Mesenchymal stem cell (in vitro differentiated cells and primary cell): ENCODE results near the gene EPS15.

ENCODE experiments used
- DNase-seq: peaks from one replicate; pipeline ENCODE4 v3.0.0-alpha.2; 2013
- H2AFZ ChIP-seq: one replicate; pipeline ENCODE4 v1.6.1; 2013; ENCODE audit warnings: low read depth, mild to moderate bottlenecking, control low read depth, inconsistent platforms, low read length, moderate library complexity
- H2AK5ac ChIP-seq: 2 replicates; pipeline ENCODE4 v1.6.1; 2013; ENCODE audit warnings: low read length, moderate library complexity, mild to moderate bottlenecking, inconsistent platforms; ENCODE audit not compliant: severe bottlenecking
- H2BK120ac ChIP-seq: one replicate; pipeline ENCODE4 v1.6.1; 2013; ENCODE audit warnings: low read depth, mild to moderate bottlenecking, inconsistent platforms, low read length, moderate library complexity
- H2BK12ac ChIP-seq, 2 experiments: one replicate each; pipeline ENCODE4 v1.6.1; 2013; ENCODE audit warnings: inconsistent platforms in 2 of 2, low read length in 2 of 2, mild to moderate bottlenecking in 2 of 2, moderate library complexity in 2 of 2, control low read depth in 1 of 2
- H2BK15ac ChIP-seq: one replicate; pipeline ENCODE4 v1.6.1; 2013; ENCODE audit warnings: mild to moderate bottlenecking, low read depth, inconsistent platforms; ENCODE audit not compliant: poor library complexity, severe bottlenecking
- H2BK5ac ChIP-seq: 2 replicates; pipeline ENCODE4 v1.6.1; 2013; ENCODE audit warnings: low read depth, mild to moderate bottlenecking, low read length, control low read depth, inconsistent platforms; ENCODE audit not compliant: poor library complexity, severe bottlenecking
- H3K14ac ChIP-seq, 2 experiments: one replicate each; pipeline ENCODE4 v1.6.1; 2013; ENCODE audit warnings: inconsistent platforms in 2 of 2, low read length in 2 of 2, control low read depth in 1 of 2, mild to moderate bottlenecking in 1 of 2, moderate library complexity in 1 of 2
- H3K18ac ChIP-seq, 2 experiments: one replicate each; pipeline ENCODE4 v1.6.1; 2013; ENCODE audit warnings: inconsistent platforms in 2 of 2, low read length in 2 of 2, control low read depth in 1 of 2, low read depth in 1 of 2, mild to moderate bottlenecking in 1 of 2
- H3K23ac ChIP-seq, 2 experiments: one replicate each; pipeline ENCODE4 v1.6.1; 2013; ENCODE audit warnings: inconsistent platforms in 2 of 2, low read length in 2 of 2, mild to moderate bottlenecking in 2 of 2, moderate library complexity in 2 of 2, control low read depth in 1 of 2
- H3K27ac ChIP-seq: 2 replicates; pipeline ENCODE4 v1.5.1; 2013; ENCODE audit warnings: mild to moderate bottlenecking, moderate library complexity, low read length, control low read depth, inconsistent platforms; ENCODE audit not compliant: poor library complexity, severe bottlenecking
- H3K27me3 ChIP-seq, 2 experiments: 2 replicates each; pipeline versions ENCODE4 v1.6.1 to v1.7.0; 2013; ENCODE audit warnings: low read length in 2 of 2, mild to moderate bottlenecking in 2 of 2, moderate library complexity in 2 of 2, control low read depth in 1 of 2, inconsistent platforms in 1 of 2; ENCODE audit not compliant: control insufficient read depth in 1 of 2, insufficient read depth in 1 of 2
- H3K36me3 ChIP-seq, 2 experiments: 2 replicates each; pipeline versions ENCODE4 v1.6.1 to v1.7.0; 2013; ENCODE audit warnings: low read length in 2 of 2, control low read depth in 1 of 2, inconsistent platforms in 1 of 2, low read depth in 1 of 2, mild to moderate bottlenecking in 1 of 2; ENCODE audit not compliant: insufficient read depth in 2 of 2, control insufficient read depth in 1 of 2
- H3K4ac ChIP-seq, 2 experiments: one replicate each; pipeline ENCODE4 v1.6.1; 2013; ENCODE audit warnings: inconsistent platforms in 2 of 2, low read length in 2 of 2, mild to moderate bottlenecking in 2 of 2, moderate library complexity in 2 of 2, control low read depth in 1 of 2, low read depth in 1 of 2
- H3K4me1 ChIP-seq: 2 replicates; pipeline ENCODE4 v1.6.1; 2013; ENCODE audit warnings: low read depth, low read length, control low read depth; ENCODE audit not compliant: control insufficient read depth, insufficient read depth
- H3K4me2 ChIP-seq: 2 replicates; pipeline ENCODE4 v1.6.1; 2013; ENCODE audit warnings: low read length, mild to moderate bottlenecking, inconsistent platforms; ENCODE audit not compliant: poor library complexity, severe bottlenecking
- H3K4me3 ChIP-seq, 2 experiments: 2 replicates each; pipeline versions ENCODE4 v1.5.1 to v1.7.0; 2013; ENCODE audit warnings: low read length in 2 of 2, mild to moderate bottlenecking in 2 of 2, control low read depth in 1 of 2, low read depth in 1 of 2; ENCODE audit not compliant: insufficient read depth in 1 of 2
- H3K79me1 ChIP-seq: replicated peaks from 2 replicates; pipeline ENCODE4 v1.6.1; 2013; ENCODE audit warnings: mild to moderate bottlenecking, control low read depth, low read length, inconsistent platforms; ENCODE audit not compliant: poor library complexity, severe bottlenecking
- H3K9ac ChIP-seq: 2 replicates; pipeline ENCODE4 v1.7.0; 2013; ENCODE audit warnings: mild to moderate bottlenecking, low read length, moderate library complexity
- H3K9me3 ChIP-seq: 2 replicates; pipeline ENCODE4 v1.7.0; 2013; ENCODE audit warnings: mild to moderate bottlenecking, low read length; ENCODE audit not compliant: control insufficient read depth
- H4K8ac ChIP-seq: one replicate; pipeline ENCODE4 v1.6.1; 2013; ENCODE audit warnings: inconsistent platforms, mild to moderate bottlenecking, low read length, moderate library complexity
- H4K91ac ChIP-seq: one replicate; pipeline ENCODE4 v1.6.1; 2013; ENCODE audit warnings: mild to moderate bottlenecking, low read length, inconsistent platforms
- WGBS: methylation state at CpG from one replicate; pipeline ENCODE4 v1.1.7; 2013; ENCODE audit warnings: mixed read lengths; 5-methylcytosine and 5-hydroxymethylcytosine counted together

EPS15 gene

DNA sequence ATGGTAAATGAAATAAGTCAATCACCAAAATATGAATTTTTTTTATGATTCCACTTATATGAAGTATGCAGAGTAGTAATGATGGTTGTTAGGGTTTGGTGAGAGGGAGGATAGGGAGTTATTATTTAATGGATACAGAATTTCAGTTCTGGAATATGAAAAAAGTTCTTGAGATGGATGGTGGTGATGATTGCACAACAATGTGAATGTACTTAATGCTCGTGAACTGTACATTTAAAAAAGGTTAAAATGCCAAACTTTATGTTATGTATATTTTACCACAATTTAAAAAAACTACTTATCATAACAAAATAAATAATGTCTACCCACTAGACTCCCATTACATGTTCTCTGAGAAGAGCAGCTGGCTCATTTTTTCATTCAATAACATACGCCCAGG is 133.3 kb downstream of the EPS15 start:
- H3K36me3 ChIP-seq: peaks cover 7 to 37% of the 10 kb centered on the region in 2 experiments
- no peak overlapping the region for H3K4ac ChIP-seq
- H2AFZ ChIP-seq: no peak overlapping the region
- H3K9me3 ChIP-seq: peaks cover 10% of the 10 kb centered on the region
- H3K4me2 ChIP-seq: no peak overlapping the region
- no peak for DNase-seq
- no peak overlapping the region for H4K91ac ChIP-seq
- no peaks in the 10 kb centered on the region for H3K27me3 ChIP-seq
- no peak overlapping the region for H2BK5ac ChIP-seq
- H3K27ac ChIP-seq: no peak overlapping the region
- H4K8ac ChIP-seq: no peak overlapping the region
- no peak overlapping the region for H3K18ac ChIP-seq
- peaks cover 1% of the 10 kb centered on the region for H3K79me1 ChIP-seq
- no peak overlapping the region for H3K23ac ChIP-seq
- H2AK5ac ChIP-seq: no peak overlapping the region
- no peaks in the 10 kb centered on the region for H3K4me1 ChIP-seq
- H2BK15ac ChIP-seq: no peak overlapping the region
- no CpG with 5 or more reads among the region's 2 CpGs for WGBS
- no peak overlapping the region for H2BK120ac ChIP-seq
- H3K14ac ChIP-seq: no peak overlapping the region
- H3K4me3 ChIP-seq: no peak overlapping the region
- H2BK12ac ChIP-seq: no peak overlapping the region
- H3K9ac ChIP-seq: no peak overlapping the region

DNA sequence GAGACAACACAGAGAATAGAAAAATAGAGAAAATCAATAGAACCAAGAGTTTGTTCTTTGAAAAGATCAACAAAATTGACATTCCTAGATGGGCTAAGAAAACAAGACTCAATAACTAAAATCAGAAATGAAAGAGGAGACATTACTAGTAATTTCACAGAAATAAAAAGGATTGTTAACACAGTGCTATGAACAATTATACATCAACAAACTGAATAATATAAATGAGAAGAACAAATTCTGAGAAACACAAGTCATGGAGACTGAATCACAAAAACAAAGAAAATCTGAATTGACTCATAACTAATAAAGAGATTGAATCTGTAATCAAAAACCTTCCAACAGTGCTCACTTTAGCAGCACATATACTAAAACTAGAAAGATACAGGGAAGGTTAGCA is 137.1 kb downstream of the EPS15 start:
- Histone ChIP-seq H3K23ac (no peak overlapping the region), H2AK5ac (no peak overlapping the region), H4K91ac (no peak overlapping the region), H3K4me2 (no peak overlapping the region), H3K14ac (no peak overlapping the region), H3K4ac (no peak overlapping the region), H3K9me3 (peaks cover 10% of the 10 kb centered on the region), H3K18ac (no peak overlapping the region), H3K4me3 (no peak overlapping the region), H3K27me3 (no peaks in the 10 kb centered on the region), H2BK12ac (no peak overlapping the region), H3K4me1 (no peaks in the 10 kb centered on the region), H2BK5ac (no peak overlapping the region), H2AFZ (no peak overlapping the region), H3K36me3 (peaks cover 15 to 66% of the 10 kb centered on the region in 2 experiments), H3K9ac (no peak overlapping the region), H2BK120ac (no peak overlapping the region), H3K79me1 (peaks cover 3% of the 10 kb centered on the region), H3K27ac (no peak overlapping the region), H4K8ac (no peak overlapping the region), H2BK15ac (no peak overlapping the region)
- no peak for DNase-seq

DNA sequence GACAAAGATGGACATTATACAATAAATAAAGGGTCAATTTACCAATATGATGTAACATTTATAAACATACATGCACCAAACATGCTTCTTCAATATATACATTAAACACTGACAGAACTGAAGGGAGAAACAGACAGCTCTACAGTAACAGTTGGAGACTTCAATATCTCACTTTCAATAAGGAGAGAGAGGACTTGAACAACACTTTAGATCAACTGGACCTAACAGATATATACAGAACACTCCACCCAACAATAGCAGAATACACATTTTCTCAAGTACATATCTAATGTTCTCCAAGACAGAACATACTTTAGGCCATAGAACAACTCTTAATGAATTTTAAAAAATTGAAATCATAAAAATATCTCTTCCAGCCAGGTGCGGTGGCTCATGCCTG is 138.1 kb downstream of the EPS15 start:
- Histone ChIP-seq H3K9ac (no peak overlapping the region), H4K8ac (no peak overlapping the region), H2AK5ac (no peak overlapping the region), H3K4me1 (no peaks in the 10 kb centered on the region), H4K91ac (no peak overlapping the region), H3K9me3 (peaks cover 7% of the 10 kb centered on the region), H3K27ac (no peak overlapping the region), H3K4me3 (no peak overlapping the region), H3K79me1 (peaks cover 3% of the 10 kb centered on the region), H3K4me2 (no peak overlapping the region), H2BK15ac (no peak overlapping the region), H3K14ac (no peak overlapping the region), H3K27me3 (no peaks in the 10 kb centered on the region), H3K18ac (no peak overlapping the region), H2BK12ac (no peak overlapping the region), H2BK120ac (no peak overlapping the region), H3K4ac (no peak overlapping the region), H3K36me3 (peaks cover 21 to 64% of the 10 kb centered on the region in 2 experiments), H2BK5ac (no peak overlapping the region), H2AFZ (no peak overlapping the region), H3K23ac (no peak overlapping the region)
- no peak for DNase-seq
- WGBS: 100% methylated on average over 1 of the region's 1 CpG

DNA sequence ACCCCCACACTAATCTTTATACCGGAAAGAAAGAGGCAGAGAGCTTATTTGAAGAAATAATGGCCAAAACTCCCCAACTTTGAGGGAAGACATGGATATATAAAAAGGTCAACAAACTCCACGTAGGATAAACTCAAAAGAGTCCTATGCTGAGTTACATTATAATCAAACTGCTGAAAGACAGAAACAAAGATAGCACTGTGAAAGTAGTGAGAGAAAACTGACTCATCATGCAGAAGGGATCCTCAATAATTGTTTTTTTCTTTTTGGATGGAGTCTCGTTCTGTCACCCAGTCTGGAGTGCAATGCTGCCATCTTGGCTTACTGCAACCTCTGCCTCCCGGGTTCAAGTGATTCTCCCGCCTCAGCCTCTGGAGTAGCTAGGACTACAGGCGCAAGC is 140.2 kb downstream of the EPS15 start:
- Histone ChIP-seq H3K14ac (no peak overlapping the region), H2AFZ (no peak overlapping the region), H3K4me2 (no peak overlapping the region), H3K23ac (no peak overlapping the region), H3K79me1 (peaks cover 1% of the 10 kb centered on the region), H3K18ac (no peak overlapping the region), H3K27me3 (no peaks in the 10 kb centered on the region), H3K4me3 (no peak overlapping the region), H3K9me3 (no peaks in the 10 kb centered on the region), H3K9ac (no peak overlapping the region), H2BK5ac (no peak overlapping the region), H4K91ac (no peak overlapping the region), H3K36me3 (peaks cover 18 to 57% of the 10 kb centered on the region in 2 experiments), H3K4me1 (no peaks in the 10 kb centered on the region), H3K4ac (no peak overlapping the region), H2BK12ac (no peak overlapping the region), H3K27ac (no peak overlapping the region), H2BK15ac (no peak overlapping the region), H4K8ac (no peak overlapping the region), H2AK5ac (no peak overlapping the region), H2BK120ac (no peak overlapping the region)
- 95% methylated on average over 4 of the region's 6 CpGs for WGBS
- no peak for DNase-seq
